ENCODE results near the gene CHPF. TPM values are rescaled to one million over a fixed set of nuclear protein-coding genes. Genes with fewer than 3 reads are reported as not detected.

Gene CHPF
- total RNA-seq, 1 experiment from 2014 or later, result 52.4 TPM

GRCh38 chr2:219536967-219537366 lies 6.6 kb downstream of the CHPF start:
- no peak for DNase-seq (ENCODE audit: extremely low read depth, low read depth)

GRCh38 chr2:219536425-219536824 lies 7.2 kb downstream of the CHPF start:
- DNase-seq (ENCODE audit: extremely low read depth, low read depth), result no peak

DNA sequence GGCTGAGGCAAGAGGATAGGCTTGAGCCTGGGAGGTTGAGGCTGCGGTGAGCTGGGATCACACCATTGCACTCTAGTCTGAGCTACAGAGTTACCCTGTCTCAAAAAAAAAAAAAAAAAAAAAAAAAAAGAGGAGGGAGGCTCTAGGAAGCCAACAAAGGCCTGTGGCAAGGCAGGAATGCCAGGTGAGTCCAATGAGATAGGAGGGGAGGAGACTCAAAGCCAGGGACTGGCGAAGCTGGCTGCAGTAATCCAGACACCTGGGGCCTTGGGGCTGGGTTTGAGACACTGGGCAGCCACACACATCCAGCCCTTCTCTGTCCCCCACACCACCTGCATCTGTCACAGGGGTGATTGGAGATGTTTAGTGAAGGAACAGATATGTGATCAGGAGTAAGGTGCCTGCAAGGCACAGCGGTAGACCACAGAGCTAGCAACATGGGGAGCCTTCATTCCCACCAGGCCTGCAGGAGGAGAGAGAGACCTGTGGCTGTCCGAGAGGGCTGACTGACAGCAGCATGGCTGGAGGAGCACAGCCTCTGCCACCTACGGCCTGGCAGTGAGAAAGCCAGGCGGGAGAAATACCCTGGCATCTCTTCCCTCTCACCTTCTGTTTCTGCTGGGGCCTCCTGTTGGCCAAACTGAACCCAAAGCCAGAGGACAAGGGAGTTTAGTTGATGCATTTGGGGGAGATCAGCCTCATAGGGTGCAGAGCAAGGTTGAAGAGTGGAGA lies 9.5 kb downstream of the CHPF start:
- DNase-seq (ENCODE audit: extremely low read depth, low read depth), result no peak

DNA sequence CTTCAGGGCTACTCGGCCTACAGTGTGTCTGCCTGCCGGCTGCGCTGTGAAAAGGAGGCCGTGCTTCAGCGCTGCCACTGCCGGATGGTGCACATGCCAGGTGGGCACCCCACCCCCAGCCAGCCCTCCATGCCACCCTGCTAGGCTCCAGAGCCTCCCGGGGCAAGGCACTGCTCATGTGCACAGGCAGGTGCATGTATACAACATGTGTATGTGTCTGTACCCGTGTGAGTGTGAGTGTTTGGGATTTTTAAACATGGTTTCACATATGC lies 11.3 kb downstream of the CHPF start:
- no peak for DNase-seq (ENCODE audit: extremely low read depth, low read depth)

- no peak for DNase-seq (ENCODE audit: extremely low read depth, low read depth)
These were observed 11.8 kb downstream of the CHPF start for GRCh38 chr2:219531639-219532377.

- DNase-seq (ENCODE audit: extremely low read depth, low read depth), result peak; percentile 80
These were observed 13.3 kb downstream of the CHPF start for GRCh38 chr2:219530048-219530963.

GRCh38 chr2:219527472-219527871 lies 16.1 kb downstream of the CHPF start:
- DNase-seq (ENCODE audit: extremely low read depth, low read depth), result no peak

DNA sequence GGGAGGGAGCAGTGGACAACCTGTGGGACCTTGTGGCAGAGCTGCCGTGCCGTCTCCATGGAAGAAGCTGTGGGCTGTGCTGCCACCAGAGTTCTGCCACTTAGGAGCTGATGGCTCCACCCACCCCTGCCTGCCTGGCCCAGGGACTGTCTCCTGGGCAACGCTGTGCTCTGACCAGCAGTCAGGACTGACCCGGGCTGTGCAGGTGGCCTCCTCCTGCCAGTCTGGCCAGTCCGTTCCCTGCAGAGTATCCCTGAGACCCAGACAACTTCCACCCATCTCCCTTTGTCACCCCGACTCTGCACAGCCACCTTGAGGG lies 16.6 kb downstream of the CHPF start:
- DNase-seq (ENCODE audit: extremely low read depth, low read depth), result no peak

DNA sequence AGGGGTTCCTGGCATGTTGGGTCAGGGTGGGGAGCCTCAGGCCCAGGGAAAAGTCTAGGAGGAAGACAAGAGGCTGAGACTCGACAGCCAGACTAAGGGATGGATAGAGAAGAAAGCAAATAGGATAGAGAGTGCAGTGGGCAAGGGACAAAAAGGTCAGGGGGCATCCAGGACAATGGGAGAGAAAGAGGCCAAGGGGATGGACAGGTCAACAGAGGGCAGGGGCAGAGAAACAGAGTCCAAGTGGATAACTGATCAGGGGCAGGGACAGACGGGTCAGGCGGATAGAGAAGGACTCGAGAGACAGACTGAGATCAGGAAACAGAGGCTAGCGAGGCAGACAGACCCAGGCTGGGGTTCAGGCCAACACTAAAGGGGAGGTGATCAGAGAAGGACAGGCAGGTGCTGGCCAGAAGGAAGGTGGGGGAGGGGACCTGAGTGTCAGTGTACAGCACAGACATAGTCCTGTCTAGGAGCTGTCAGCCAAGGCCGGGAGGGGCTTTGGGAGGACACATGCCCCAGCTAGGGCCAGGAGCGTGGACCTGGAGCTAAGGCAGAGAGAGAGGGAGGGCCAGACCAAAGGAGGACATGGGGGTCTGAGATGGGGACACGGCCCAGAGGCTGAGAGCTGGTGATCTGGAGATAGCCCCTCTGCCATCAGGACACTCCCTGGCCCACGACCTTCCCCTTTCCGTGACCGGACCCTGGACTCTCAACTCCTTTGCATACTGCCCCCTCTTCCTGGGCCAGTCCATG lies 17.1 kb downstream of the CHPF start:
- DNase-seq (ENCODE audit: extremely low read depth, low read depth), result no peak

DNA sequence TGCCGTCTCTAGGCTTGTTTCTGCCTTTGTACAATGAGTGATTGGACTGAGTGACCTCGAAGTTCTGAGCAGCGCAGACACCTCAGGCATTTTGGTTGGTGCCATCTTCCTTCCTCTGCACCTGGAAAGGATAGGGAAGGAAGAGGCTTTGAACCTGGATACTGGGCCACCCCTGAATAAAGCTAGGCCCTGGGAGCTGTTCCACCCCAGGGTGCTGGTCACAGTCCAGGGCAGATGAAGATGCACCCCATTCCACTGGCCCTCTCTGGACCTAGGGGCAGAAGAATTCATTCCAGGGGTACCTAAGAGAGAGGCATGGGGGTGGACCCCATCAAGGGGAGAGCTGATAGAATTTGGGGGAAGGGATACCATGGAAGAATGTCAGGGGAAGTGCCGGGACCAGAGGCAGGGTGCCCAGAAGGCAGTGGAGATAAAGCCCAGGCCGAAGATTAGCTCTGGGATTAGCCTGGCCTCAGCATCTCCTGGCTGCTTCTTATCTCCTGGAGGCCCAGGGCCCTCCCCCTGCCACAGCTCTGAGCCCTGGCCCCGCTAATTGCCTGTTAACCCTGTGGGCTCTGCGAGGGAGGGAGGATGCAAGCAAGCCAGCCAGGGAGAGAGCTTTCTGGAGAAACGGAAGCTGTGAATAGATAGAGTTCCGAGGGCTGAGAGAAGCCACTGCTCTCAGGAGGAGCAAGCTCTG lies 17.9 kb downstream of the CHPF start:
- no peak for DNase-seq (ENCODE audit: extremely low read depth, low read depth)

DNA sequence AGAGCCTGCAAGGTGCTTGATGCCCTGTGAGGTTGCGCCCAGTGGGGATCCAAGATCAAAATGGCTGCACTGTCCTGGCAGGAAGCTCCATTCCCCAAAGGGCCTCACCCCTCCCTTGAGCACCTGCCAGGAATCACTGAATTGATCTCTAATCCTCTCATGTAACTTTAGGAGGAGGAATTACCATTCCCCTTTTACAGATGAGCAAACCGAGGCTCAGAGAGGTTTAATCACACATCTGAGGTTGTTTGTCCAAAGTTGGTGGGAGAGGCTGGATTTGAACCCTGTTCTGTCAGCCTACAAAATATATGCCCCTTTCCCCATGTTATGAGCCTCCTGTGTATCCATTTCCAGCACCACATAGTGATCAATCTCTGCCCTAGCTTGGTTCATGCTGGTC lies 18.8 kb downstream of the CHPF start:
- no peak for DNase-seq (ENCODE audit: extremely low read depth, low read depth)

- DNase-seq (ENCODE audit: extremely low read depth, low read depth), result no peak
These were observed 20.5 kb downstream of the CHPF start for GRCh38 chr2:219523031-219523671.

GRCh38 chr2:219522111-219523030 lies 21.2 kb downstream of the CHPF start:
- DNase-seq (ENCODE audit: extremely low read depth, low read depth), result no peak

GRCh38 chr2:219521066-219521880 lies 22.3 kb downstream of the CHPF start:
- DNase-seq (ENCODE audit: extremely low read depth, low read depth), result peak; percentile 36

GRCh38 chr2:219520079-219520478 lies 23.5 kb downstream of the CHPF start:
- DNase-seq (ENCODE audit: extremely low read depth, low read depth), result no peak

- DNase-seq (ENCODE audit: extremely low read depth, low read depth), result no peak
These were observed 24.1 kb downstream of the CHPF start for GRCh38 chr2:219519526-219519916.

DNA sequence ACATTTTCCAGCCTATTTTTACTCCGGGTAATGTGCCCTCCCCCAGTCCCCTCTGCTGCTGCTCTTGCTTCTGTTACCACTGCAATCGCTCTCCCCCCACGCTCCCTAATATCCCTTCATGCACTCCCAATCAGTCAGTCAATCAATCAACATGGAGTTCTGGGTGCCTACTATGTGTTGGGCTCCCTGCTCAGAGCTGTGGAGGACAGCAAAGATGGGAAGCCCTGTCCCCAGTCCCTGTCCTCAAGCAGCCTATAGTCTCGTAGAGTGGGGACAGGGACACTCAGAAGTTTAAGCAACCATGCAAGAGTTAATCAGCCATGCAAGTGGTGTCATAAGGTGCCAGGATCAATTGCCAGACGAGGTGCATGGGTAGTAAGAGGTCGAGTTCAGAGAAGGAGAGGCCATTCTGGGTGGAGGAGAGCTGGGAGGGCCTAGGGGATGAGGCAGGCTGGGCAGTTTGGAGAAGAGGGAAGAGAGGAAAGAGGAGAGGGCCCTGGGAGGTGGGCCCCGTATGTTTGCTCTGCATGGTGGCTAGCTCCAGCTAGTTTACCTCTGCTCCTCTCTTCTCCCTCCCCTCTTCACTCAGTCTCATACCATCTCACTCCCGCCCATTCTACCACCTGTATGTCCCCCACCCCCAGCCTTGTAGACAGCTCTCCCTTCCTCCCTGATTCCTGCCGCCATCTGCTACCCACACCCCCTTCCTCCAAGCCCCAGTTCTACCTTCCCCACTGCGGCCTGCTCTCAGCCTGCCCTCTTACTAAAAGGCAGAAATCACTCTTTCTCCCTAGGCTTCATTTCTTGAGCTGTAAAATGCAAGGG lies 25.4 kb downstream of the CHPF start:
- DNase-seq (ENCODE audit: extremely low read depth, low read depth), result no peak
